GM23338 (cell line): ENCODE data around the gene CHD9. TPM values are rescaled to one million over a fixed set of nuclear protein-coding genes. Genes with fewer than 3 reads are reported as not detected.

Source experiments
- ATAC-seq: fragments of 200-7000 bp; cut with Tn5 transposase; 3 replicates; pipeline ENCODE4 v1.9.1; 2020
- DNase-seq: peaks from one replicate; pipeline ENCODE4 v3.0.0-alpha.2; 2015; ENCODE audit warnings: low spot score
- H2AFZ ChIP-seq: fragments of 200-600 bp; sonication (generic); 2 replicates; pipeline ENCODE4 v1.8.0; 2016; ENCODE audit warnings: antibody characterized with exemption, mild to moderate bottlenecking, moderate library complexity
- H3F3A ChIP-seq: fragments of 200-600 bp; sonication (generic); replicated peaks from 2 replicates; pipeline ENCODE4 v1.8.0; 2017; ENCODE audit warnings: antibody characterized with exemption, mixed run types, low read depth
- H3K27ac ChIP-seq: fragments of 200-600 bp; sonication (generic); 2 replicates; pipeline ENCODE4 v1.6.1; 2016; ENCODE audit warnings: low read depth
- H3K27me3 ChIP-seq: fragments of 200-600 bp; sonication (generic); 2 replicates; pipeline ENCODE4 v1.8.0; 2016; ENCODE audit warnings: mild to moderate bottlenecking, mixed run types, moderate library complexity; ENCODE audit not compliant: insufficient read depth
- H3K36me3 ChIP-seq: fragments of 200-600 bp; sonication (generic); 2 replicates; pipeline ENCODE4 v1.8.0; 2016; ENCODE audit warnings: mild to moderate bottlenecking; ENCODE audit not compliant: insufficient read depth
- H3K4me1 ChIP-seq: fragments of 200-600 bp; sonication (generic); 2 replicates; pipeline ENCODE4 v1.8.0; 2016; ENCODE audit warnings: mild to moderate bottlenecking, moderate library complexity; ENCODE audit not compliant: insufficient read depth
- H3K4me2 ChIP-seq: fragments of 200-600 bp; sonication (generic); 2 replicates; pipeline ENCODE4 v1.7.1; 2017; ENCODE audit warnings: mixed run types
- H3K4me3 ChIP-seq: fragments of 200-600 bp; sonication (generic); 2 replicates; pipeline ENCODE4 v1.6.1; 2016; ENCODE audit warnings: mixed run types
- H3K79me2 ChIP-seq: fragments of 200-600 bp; sonication (generic); replicated peaks from 2 replicates; pipeline ENCODE4 v1.8.0; 2017; ENCODE audit warnings: mild to moderate bottlenecking; ENCODE audit not compliant: insufficient read depth
- H3K9me2 ChIP-seq: fragments of 200-600 bp; sonication (generic); 2 replicates; pipeline ENCODE4 v1.8.0; 2017; ENCODE audit not compliant: insufficient read depth
- H4K20me1 ChIP-seq: fragments of 200-600 bp; sonication (generic); replicated peaks from 2 replicates; pipeline ENCODE4 v1.8.0; 2017; ENCODE audit warnings: mild to moderate bottlenecking; ENCODE audit not compliant: insufficient read depth
- H3K27ac Mint-ChIP-seq: 2 replicates; pipeline ENCODE4 v1.8.0; 2020; ENCODE audit warnings: inconsistent platforms, mild to moderate bottlenecking, moderate library complexity, mixed read lengths
- H3K27me3 Mint-ChIP-seq: 3 replicates; pipeline ENCODE4 v1.8.0; 2022; ENCODE audit warnings: low read depth, mild to moderate bottlenecking, moderate library complexity, mixed read lengths, inconsistent platforms; ENCODE audit not compliant: insufficient read depth, poor library complexity
- H3K36me3 Mint-ChIP-seq: 3 replicates; pipeline ENCODE4 v1.8.0; 2021; ENCODE audit warnings: low read depth, mild to moderate bottlenecking, inconsistent platforms, moderate library complexity, mixed read lengths
- H3K4me1 Mint-ChIP-seq: 3 replicates; pipeline ENCODE4 v1.8.0; 2020; ENCODE audit warnings: mild to moderate bottlenecking, inconsistent platforms, mixed read lengths
- H3K4me3 Mint-ChIP-seq: 3 replicates; pipeline ENCODE4 v1.8.0; 2021; ENCODE audit warnings: moderate library complexity, mild to moderate bottlenecking, inconsistent platforms, mixed read lengths
- H3K9me3 Mint-ChIP-seq: 3 replicates; pipeline ENCODE4 v1.8.0; 2020; ENCODE audit warnings: moderate library complexity, mild to moderate bottlenecking, inconsistent platforms, mixed read lengths
- CREB1 ChIP-seq: fragments of 250-450 bp; sonication (Bioruptor Pico); IDR thresholded peaks from 2 replicates; pipeline ENCODE4 v1.5.0; 2020; ENCODE audit warnings: low read depth, mild to moderate bottlenecking, moderate library complexity
- CTCF ChIP-seq, 2 experiments: fragments of 200-600 bp in 1 of 2; sonication (generic) in 1 of 2; conservative IDR thresholded peaks; 2 replicates each; pipeline versions ENCODE4 v1.5.1 to v1.6.1; 2016 to 2017; ENCODE audit warnings: antibody characterized with exemption in 2 of 2, low read depth in 2 of 2, mild to moderate bottlenecking in 2 of 2, moderate library complexity in 1 of 2
- ETS1 ChIP-seq: IDR thresholded peaks from 2 replicates; pipeline ENCODE4 v1.6.1; 2016; ENCODE audit warnings: antibody characterized with exemption
- EZH2phosphoT487 ChIP-seq: fragments of 200-600 bp; sonication (generic); IDR thresholded peaks from one replicate; pipeline ENCODE4 v1.8.1; 2018; ENCODE audit warnings: antibody characterized with exemption; ENCODE audit not compliant: unreplicated experiment
- JUNB ChIP-seq: IDR thresholded peaks from one replicate; pipeline ENCODE4 v1.6.1; 2016; ENCODE audit warnings: antibody characterized with exemption; ENCODE audit not compliant: unreplicated experiment
- NANOG ChIP-seq: IDR thresholded peaks from 2 replicates; pipeline ENCODE4 v1.6.1; 2016; ENCODE audit warnings: antibody characterized with exemption, borderline replicate concordance
- POLR2AphosphoS5 ChIP-seq: IDR thresholded peaks from 2 replicates; pipeline ENCODE4 v1.6.1; 2016; ENCODE audit warnings: antibody characterized with exemption, low read depth
- REST ChIP-seq: IDR thresholded peaks from one replicate; pipeline ENCODE4 v1.6.1; 2018; ENCODE audit warnings: antibody characterized with exemption; ENCODE audit not compliant: unreplicated experiment
- STAT1 ChIP-seq: IDR thresholded peaks from one replicate; pipeline ENCODE4 v1.6.1; 2016; ENCODE audit warnings: antibody characterized with exemption; ENCODE audit not compliant: unreplicated experiment
- ZNF114 ChIP-seq: fragments of 250-450 bp; sonication (Bioruptor Pico); IDR thresholded peaks from 2 replicates; pipeline ENCODE4 v1.5.0; 2020; ENCODE audit warnings: mild to moderate bottlenecking, moderate library complexity
- ZNF331 ChIP-seq: fragments of 250-450 bp; sonication (Bioruptor Pico); IDR thresholded peaks from 2 replicates; pipeline ENCODE4 v1.5.0; 2020; ENCODE audit warnings: low read depth, mild to moderate bottlenecking, moderate library complexity
- ZNF462 ChIP-seq: fragments of 250-450 bp; sonication (Bioruptor Pico); IDR thresholded peaks from 2 replicates; pipeline ENCODE4 v1.5.0; 2020; ENCODE audit warnings: mild to moderate bottlenecking, moderate library complexity
- polyA plus RNA-seq: library from polyadenylated mRNA; unstranded; fragments of >200 nt; fragmentation: Nextera tagmentation; extraction: Ambion mirVana; gene quantifications from 2 replicates; pipeline ENCODE4 v1.2.1, GENCODE V29; 2016
- total RNA-seq: library from RNA; depleted of rRNA; stranded (reverse); fragments of >200 nt; shearing (Covaris generic); gene quantifications from 2 replicates; pipeline ENCODE4 v1.2.3, GENCODE V29; 2014

The CHD9 gene
- total and polyA plus RNA-seq, 2 experiments from 2014 or later, result 18.8 to 46.6 TPM

- Histone ChIP-seq H2AFZ (no peak overlapping the region), H3K9me2 (no peaks in the 10 kb centered on the region), H3K27ac (no peak overlapping the region), H3K4me1 (no peaks in the 10 kb centered on the region), H3K4me3 (no peak overlapping the region), H3K79me2 (no peaks in the 10 kb centered on the region; the same call in 1 of the 2 replicates), H3K4me2 (no peak overlapping the region), H3K27me3 (no peaks in the 10 kb centered on the region), H3K36me3 (no peaks in the 10 kb centered on the region), H4K20me1 (no peaks in the 10 kb centered on the region), H3F3A (no peaks in the 10 kb centered on the region)
- Mint-ChIP-seq H3K27me3 (no peaks in the 10 kb centered on the region), H3K27ac (no peak overlapping the region), H3K9me3 (peaks cover 24% of the 10 kb centered on the region), H3K4me3 (no peak overlapping the region), H3K36me3 (peaks cover 26% of the 10 kb centered on the region), H3K4me1 (no peaks in the 10 kb centered on the region)
- DNase-seq, result no peak
- TF ChIP-seq ETS1 (no peak), REST (no peak), EZH2phosphoT487 (no peak), ZNF114 (CRISPR knock-in tag) (no peak), NANOG (no peak), ZNF462 (CRISPR knock-in tag) (no peak), STAT1 (no peak), JUNB (no peak), CREB1 (no peak), POLR2AphosphoS5 (no peak), ZNF331 (CRISPR knock-in tag) (no peak), CTCF (conservative IDR thresholded peaks at IDR 0.05; ENCODE audit: low read depth in 2 of 2) (no peak)
- no peak for ATAC-seq
These were observed 144.1 kb downstream of the CHD9 start for GRCh38 chr16:53198933-53199332.
